Activated naive CD8-positive, alpha-beta T cell treated with anti-CD3 and anti-CD28 coated beads for 36 hours (primary cell): ENCODE data around the gene TSN. TPM values are rescaled to one million over a fixed set of nuclear protein-coding genes. Genes with fewer than 3 reads are reported as not detected.
"Not testable (repeated sequence)": the region's sequence is repeated elsewhere in the genome, so short reads cannot be mapped to it uniquely, and the experiment has no call there.

ENCODE experiments used
- DNase-seq: peaks from one replicate; pipeline ENCODE4 v3.0.0; 2021
- H3K27ac Mint-ChIP-seq: one replicate; pipeline ENCODE4 v1.8.0; 2022; ENCODE audit warnings: mild to moderate bottlenecking, moderate library complexity, mixed read lengths
- H3K27me3 Mint-ChIP-seq: one replicate; pipeline ENCODE4 v1.8.0; 2022; ENCODE audit warnings: mild to moderate bottlenecking, mixed read lengths
- H3K36me3 Mint-ChIP-seq: one replicate; pipeline ENCODE4 v1.8.0; 2021; ENCODE audit warnings: mild to moderate bottlenecking, mixed read lengths
- H3K4me1 Mint-ChIP-seq: one replicate; pipeline ENCODE4 v1.8.0; 2021; ENCODE audit warnings: mixed read lengths
- H3K4me3 Mint-ChIP-seq: one replicate; pipeline ENCODE4 v1.8.0; 2022; ENCODE audit warnings: mild to moderate bottlenecking, moderate library complexity, mixed read lengths
- H3K9me3 Mint-ChIP-seq: one replicate; pipeline ENCODE4 v1.8.0; 2022; ENCODE audit warnings: mixed read lengths
- total RNA-seq, 2 experiments: library from RNA; stranded (reverse); gene quantifications; one replicate each; pipeline ENCODE4 v1.2.3, GENCODE V29; 2021

The TSN gene
- 10 to 100 TPM; 94.8 to 99.5 TPM for total RNA-seq

DNA sequence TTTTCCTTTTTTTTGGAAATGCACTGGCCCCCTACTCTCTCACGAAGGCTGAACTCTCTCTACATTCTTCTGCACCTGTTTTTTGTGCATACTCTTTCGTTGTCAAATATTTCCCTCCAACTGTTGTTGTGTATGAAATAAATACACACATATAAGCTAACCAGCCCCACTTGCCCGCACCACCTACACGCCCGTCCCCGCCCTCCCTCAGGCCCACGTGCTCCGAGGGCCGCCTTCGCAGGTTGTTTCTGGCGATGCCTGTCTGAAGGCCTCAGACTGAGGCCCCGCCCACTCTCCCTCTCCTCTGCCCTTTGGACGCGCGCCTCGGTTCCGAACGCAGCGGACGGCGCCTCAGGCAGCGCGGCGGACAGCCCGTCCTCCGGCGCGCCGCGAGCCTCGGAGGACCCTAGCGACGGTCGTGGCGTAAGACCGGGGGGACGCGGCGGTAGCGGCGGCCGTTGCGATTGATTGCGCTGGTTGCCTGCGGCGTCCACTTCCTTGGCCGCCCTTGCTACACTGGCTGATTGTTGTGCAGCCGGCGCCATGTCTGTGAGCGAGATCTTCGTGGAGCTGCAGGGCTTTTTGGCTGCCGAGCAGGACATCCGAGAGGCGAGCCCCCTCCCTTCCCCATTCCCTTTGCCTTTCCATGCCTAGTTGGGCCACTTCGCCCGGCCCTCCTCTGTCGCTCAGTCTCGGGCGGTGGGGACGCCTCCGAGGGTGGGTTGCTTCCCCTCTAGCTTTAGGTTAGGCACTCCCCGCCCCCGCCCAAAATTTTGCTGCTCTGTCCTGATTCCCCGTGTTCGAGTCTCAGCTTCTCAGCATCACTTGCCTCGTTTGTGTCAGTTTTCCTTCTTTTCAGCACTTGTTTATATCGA is at the start of gene TSN:
TSN (plus strand) TSS at position 415 of the 875 bp plus-strand sequence; CDS start at position 544, 129 bp downstream.
- Mint-ChIP-seq H3K9me3 (no peaks in the 10 kb centered on the region), H3K36me3 (peaks cover 19% of the 10 kb centered on the region), H3K27ac (peak within 1 kb of the TSS; percentile 92), H3K4me3 (peak within 1 kb of the TSS; percentile 90), H3K27me3 (no peaks in the 10 kb centered on the region), H3K4me1 (peaks cover 22% of the 10 kb centered on the region)
- peak; percentile 99 for DNase-seq

DNA sequence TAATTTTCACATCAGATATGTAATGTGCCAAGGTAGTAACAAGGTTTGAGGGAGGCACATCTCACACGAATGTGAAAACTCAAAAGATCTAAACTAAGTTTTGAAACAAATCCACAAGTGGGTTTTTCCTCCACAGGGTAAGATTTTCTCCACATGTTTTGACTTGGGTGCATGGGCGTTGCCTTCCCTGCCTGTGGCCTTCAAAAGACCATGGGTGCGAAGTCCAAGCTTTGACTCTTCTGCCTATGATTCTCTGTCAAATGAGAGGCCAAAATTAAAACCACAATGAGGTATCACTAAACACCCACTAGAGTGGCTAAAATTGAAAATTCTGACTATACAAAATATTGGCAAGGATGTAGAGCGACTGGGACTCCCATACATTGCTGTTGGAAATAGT is 49.5 kb upstream of the TSN start:
- peaks cover 7% of the 10 kb centered on the region for H3K4me1 Mint-ChIP-seq
- no peaks in the 10 kb centered on the region for H3K9me3 Mint-ChIP-seq
- H3K4me3 Mint-ChIP-seq, result no peak overlapping the region
- H3K36me3 Mint-ChIP-seq, result no peaks in the 10 kb centered on the region
- no peaks in the 10 kb centered on the region for H3K27me3 Mint-ChIP-seq
- no peak for DNase-seq
- no peak overlapping the region for H3K27ac Mint-ChIP-seq

DNA sequence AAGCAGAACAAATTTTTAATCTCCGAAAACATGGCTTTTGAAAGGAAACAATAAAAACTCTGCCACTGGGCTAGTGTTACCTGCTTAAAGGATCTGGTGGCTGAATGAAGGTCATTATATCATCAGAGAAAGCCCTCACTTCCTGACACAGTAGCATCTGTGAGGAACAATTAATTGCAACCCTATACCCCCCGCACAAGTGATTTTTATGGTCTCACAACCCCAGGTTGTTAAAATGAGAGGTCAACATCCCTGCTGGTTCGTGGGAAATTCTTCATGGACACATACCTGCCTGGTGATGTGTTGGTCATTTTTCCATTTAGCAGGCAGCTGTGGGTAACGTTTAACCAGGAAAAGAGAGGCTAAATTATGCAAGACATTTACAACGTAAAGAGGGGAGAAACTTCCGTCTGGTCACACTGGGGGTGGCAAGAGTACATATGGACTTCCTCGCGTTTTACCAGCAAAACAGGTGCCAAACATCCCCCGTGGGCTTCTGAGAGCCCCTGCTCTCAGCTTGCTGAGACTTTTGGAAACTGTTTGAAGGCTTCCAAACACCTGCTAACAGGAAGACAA is 48.0 kb upstream of the TSN start:
- Mint-ChIP-seq H3K4me1 (no peaks in the 10 kb centered on the region), H3K36me3 (no peaks in the 10 kb centered on the region), H3K27ac (no peak overlapping the region), H3K27me3 (no peaks in the 10 kb centered on the region), H3K9me3 (no peaks in the 10 kb centered on the region), H3K4me3 (no peak overlapping the region)
- DNase-seq, result no peak

DNA sequence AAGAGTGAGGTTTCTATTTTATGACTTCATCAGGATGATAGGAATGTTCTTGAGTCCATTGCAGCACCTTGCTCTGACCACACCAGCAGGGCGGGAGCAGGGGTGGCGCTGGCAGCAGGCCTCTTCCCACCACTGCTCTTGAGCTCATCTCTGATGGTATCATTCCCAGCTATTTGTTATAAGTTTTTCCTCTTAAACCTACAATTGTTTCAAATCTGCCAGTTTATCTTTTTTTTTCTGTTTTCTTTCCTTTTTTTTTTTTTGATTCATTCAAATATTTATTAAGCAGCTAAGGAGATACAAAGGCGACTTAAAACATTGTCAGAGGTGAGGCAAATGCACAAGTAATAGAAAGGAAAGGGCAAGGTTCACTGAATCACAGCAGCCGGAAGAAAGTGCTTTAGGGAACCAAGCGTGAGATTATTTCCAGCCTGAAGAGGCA is 47.5 kb upstream of the TSN start:
- Mint-ChIP-seq H3K27ac (no peak overlapping the region), H3K4me3 (no peak overlapping the region), H3K36me3 (no peaks in the 10 kb centered on the region), H3K27me3 (no peaks in the 10 kb centered on the region), H3K4me1 (no peaks in the 10 kb centered on the region), H3K9me3 (no peaks in the 10 kb centered on the region)
- DNase-seq, result no peak

DNA sequence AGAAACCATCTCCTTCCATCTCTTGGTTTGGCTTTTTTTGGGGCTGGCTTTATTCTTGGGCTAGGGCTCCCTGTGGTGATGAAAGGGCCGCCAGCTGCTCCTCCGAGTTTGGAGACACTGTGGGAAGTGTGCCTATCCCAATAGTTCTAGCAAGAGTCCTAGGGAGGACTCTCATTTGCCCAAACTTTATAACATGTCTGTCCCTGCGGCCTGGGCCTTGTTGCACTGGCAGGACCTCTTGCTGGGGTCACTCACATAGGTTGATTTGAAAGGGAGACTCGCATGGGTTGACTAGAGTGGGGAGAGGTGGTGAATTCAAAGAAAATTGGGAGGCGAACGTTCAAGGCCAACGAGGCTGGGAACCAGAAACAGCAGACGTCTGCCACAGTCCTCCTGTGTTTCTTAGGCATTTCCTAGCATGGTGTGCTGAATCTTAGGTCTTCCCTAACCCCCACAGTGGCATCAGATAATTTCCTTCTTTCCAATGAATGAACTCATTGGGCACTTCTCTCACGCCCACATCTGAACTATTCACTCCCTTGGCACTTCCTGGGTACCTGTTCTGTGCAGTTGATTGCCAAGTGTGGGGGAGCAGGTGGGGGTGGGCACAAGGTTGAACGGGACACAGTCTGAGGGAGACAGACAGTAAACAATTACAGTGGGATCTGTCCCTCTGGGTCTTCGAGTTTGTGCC is 45.5 kb upstream of the TSN start:
- Mint-ChIP-seq H3K27me3 (no peaks in the 10 kb centered on the region), H3K4me1 (no peaks in the 10 kb centered on the region), H3K36me3 (no peaks in the 10 kb centered on the region), H3K9me3 (no peaks in the 10 kb centered on the region), H3K4me3 (no peak overlapping the region), H3K27ac (no peak overlapping the region)
- DNase-seq, result no peak

DNA sequence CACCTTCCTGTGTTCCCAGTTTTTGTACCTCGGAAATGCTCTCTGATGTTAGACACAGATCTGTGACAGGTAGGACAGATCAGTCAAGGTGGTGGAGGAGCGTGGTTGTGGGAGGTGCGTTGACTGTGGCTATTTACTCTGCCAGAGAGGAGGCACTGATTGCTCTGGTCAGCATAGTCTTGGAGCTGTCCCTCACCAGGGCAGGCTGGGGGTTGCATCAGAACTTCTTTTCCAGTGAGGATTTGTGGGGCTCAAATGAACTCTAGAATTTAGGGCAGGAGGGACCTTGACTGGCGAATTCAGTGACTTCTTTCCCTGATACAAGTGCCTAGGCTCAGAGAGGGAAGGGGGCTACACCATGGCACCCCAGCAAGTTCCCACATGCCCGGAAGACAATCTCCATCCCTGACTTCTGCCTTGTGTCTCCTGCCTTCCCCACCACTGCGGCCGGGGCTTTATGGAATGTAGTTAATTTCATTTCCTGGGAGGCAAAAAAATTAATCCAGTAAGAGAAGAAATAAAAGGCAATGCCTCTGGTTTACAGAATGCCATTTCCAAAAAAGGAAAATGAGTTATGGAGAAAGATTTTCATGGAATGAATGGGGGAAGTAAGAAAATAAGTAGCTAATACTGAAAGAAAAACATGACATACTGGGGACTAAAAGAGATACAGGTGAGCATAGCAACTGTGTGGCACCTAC is 44.8 kb upstream of the TSN start:
- Mint-ChIP-seq H3K4me3 (no peak overlapping the region), H3K4me1 (no peaks in the 10 kb centered on the region), H3K36me3 (no peaks in the 10 kb centered on the region), H3K27ac (no peak overlapping the region), H3K9me3 (no peaks in the 10 kb centered on the region), H3K27me3 (no peaks in the 10 kb centered on the region)
- DNase-seq, result no peak

DNA sequence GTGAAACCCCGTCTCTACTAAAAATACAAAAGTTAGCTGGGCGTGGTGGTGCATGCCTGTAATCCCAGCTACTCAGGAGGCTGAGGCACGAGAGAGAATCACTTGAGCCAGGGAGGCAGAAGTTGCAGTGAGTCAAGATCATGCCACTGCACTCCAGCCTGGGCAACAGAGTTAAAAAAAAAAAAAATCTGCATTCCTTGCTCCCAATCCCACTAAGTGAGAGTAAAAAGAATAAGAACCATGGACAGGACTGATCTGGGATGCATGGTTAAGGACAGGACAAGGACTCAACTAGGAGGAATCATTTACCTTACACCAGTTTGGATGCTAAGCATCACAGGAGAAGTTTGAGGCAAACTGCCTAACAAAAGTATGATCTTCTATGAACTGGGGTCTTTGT is 44.0 kb upstream of the TSN start:
- not testable (repeated sequence) for DNase-seq, H3K36me3 Mint-ChIP-seq

DNA sequence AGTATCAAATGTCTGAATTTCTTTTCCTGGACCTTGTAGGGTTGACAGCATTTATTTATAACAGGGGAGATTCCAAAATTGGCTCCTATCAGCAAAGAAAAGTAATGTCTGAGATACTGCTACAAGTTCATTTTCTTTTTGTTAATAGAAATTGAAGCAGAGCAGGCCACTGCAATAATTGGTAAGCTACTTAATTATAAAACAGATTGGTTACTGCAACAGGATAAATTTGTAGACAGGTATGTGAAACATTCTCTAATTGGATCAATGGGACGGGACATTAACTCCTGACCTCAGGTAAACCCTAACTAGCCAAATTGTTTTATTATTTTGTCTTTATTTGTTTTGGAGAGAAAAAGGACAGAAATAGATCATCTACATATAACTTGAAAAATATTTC is 39.3 kb upstream of the TSN start:
- no peak overlapping the region for H3K4me3 Mint-ChIP-seq
- H3K4me1 Mint-ChIP-seq, result peaks cover 3% of the 10 kb centered on the region
- H3K36me3 Mint-ChIP-seq, result no peaks in the 10 kb centered on the region
- no peaks in the 10 kb centered on the region for H3K9me3 Mint-ChIP-seq
- no peaks in the 10 kb centered on the region for H3K27me3 Mint-ChIP-seq
- no peak for DNase-seq
- no peak overlapping the region for H3K27ac Mint-ChIP-seq

More for the DNA sequence above, 44.0 kb upstream of the TSN start:
- H3K27ac Mint-ChIP-seq, H3K9me3 Mint-ChIP-seq, H3K4me1 Mint-ChIP-seq, H3K4me3 Mint-ChIP-seq, H3K27me3 Mint-ChIP-seq: not testable (repeated sequence)

DNA sequence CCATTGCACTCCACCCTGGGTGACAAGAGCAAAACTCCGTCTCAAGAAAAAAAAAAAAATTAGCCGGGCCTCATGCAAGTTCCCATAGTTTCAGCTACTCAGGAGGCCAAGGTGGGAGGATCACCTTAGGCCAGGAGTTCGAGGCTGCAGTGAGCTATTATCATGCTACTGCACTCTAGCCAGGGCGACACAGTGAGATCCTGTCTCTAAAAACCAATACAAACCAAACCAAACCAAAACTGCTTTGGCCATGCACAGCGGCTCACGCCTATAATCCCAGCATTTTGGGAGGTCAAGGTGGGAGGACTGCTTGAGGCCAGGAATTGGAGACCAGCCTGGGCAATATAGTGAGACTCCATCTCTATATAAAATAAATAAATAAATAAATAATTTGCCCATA is 37.9 kb upstream of the TSN start:
- Mint-ChIP-seq H3K4me3 (no peak overlapping the region), H3K27ac (no peak overlapping the region), H3K9me3 (no peaks in the 10 kb centered on the region), H3K27me3 (no peaks in the 10 kb centered on the region), H3K36me3 (no peaks in the 10 kb centered on the region), H3K4me1 (peaks cover 11% of the 10 kb centered on the region)
- DNase-seq, result no peak

DNA sequence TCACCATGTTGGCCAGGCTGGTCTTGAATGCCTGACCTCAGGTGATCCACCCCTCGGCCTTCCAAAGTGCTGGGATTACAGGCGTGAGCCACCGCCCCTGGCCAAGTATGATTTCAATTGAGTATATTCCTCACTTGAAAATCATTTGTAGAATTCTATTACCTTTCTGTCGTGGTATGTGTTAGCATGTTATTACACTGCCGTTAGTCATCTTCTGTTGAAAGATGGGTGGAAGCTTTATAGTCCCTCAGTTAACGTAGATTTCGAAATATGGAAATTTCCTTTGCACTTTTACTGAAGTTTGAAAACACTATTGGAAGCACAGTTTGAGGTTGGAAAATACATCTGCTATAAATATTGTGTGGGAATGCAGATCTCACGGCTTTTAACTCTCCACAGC is 33.5 kb upstream of the TSN start:
- Mint-ChIP-seq H3K9me3 (no peaks in the 10 kb centered on the region), H3K27ac (peak overlapping the region; percentile 34), H3K36me3 (peaks cover 3% of the 10 kb centered on the region), H3K4me3 (no peak overlapping the region), H3K4me1 (peaks cover 19% of the 10 kb centered on the region), H3K27me3 (no peaks in the 10 kb centered on the region)
- DNase-seq, result no peak

DNA sequence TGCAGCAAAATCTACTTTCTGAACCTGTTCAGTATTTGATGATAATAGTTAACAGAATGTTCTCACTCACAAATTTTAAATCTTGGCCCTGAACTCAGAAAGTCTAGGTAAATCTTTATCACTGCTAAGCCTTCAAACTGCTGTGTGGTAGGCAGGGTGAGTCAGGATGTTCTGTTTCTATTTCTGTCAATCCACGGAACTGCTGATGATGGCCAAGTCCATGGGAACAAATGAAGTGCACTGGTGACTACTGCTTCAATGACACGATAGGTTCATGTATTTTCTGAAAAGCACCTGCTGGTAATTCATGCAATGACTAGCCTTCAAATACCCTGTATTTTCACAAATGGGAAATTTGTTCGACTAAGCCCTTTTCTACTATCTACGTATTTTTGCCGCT is 33.0 kb upstream of the TSN start:
- Mint-ChIP-seq H3K9me3 (no peaks in the 10 kb centered on the region), H3K4me3 (no peak overlapping the region), H3K36me3 (peaks cover 6% of the 10 kb centered on the region), H3K4me1 (peaks cover 19% of the 10 kb centered on the region), H3K27ac (peak overlapping the region; percentile 34), H3K27me3 (no peaks in the 10 kb centered on the region)
- no peak for DNase-seq

DNA sequence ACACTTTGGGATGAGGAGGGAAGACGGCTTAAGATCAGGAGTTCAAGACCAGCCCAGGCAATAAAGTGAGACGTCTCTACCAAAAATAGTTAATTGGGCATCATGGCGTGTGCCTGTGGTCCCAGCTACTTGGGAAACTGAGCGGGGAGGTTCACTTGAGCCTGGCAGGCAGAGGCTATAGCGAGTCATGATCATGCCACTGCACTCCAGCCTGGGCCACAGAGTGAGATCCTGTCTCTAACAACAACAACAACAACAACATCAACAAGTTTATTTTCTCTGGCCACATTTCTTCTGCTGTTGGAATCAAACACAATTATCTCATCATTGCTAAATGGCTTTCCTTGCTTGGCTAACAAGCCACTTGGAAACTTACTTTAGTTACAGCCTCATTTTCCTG is 32.1 kb upstream of the TSN start:
- DNase-seq, result no peak
- no peaks in the 10 kb centered on the region for H3K9me3 Mint-ChIP-seq
- H3K27me3 Mint-ChIP-seq, result no peaks in the 10 kb centered on the region
- H3K4me1 Mint-ChIP-seq, result peaks cover 24% of the 10 kb centered on the region
- peaks cover 12% of the 10 kb centered on the region for H3K36me3 Mint-ChIP-seq
- H3K27ac Mint-ChIP-seq, result no peak overlapping the region
- H3K4me3 Mint-ChIP-seq, result no peak overlapping the region

DNA sequence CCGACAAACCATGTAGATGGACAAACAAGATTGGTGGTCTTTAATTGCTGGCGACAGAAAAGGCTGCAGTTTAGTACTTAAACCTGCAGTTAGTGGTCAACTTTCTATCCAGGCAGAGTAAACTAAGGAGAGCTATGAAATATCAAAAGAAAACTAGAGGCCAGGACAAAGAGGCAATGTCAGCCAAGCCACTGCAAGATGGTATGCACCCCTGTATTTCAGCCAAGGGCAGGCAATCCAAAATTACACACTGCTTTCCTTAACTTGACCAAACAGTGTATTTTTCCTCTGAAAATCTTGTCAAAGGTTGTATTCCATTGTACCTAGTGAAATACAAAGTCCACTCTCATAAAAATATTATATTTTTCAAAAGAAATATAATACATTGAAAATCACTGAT is 28.1 kb upstream of the TSN start:
- H3K27me3 Mint-ChIP-seq, result no peaks in the 10 kb centered on the region
- DNase-seq, result no peak
- H3K4me1 Mint-ChIP-seq, result peaks cover 31% of the 10 kb centered on the region
- peak overlapping the region; percentile 77 for H3K27ac Mint-ChIP-seq
- peaks cover 3% of the 10 kb centered on the region for H3K9me3 Mint-ChIP-seq
- H3K4me3 Mint-ChIP-seq, result no peak overlapping the region
- H3K36me3 Mint-ChIP-seq, result peaks cover 50% of the 10 kb centered on the region

DNA sequence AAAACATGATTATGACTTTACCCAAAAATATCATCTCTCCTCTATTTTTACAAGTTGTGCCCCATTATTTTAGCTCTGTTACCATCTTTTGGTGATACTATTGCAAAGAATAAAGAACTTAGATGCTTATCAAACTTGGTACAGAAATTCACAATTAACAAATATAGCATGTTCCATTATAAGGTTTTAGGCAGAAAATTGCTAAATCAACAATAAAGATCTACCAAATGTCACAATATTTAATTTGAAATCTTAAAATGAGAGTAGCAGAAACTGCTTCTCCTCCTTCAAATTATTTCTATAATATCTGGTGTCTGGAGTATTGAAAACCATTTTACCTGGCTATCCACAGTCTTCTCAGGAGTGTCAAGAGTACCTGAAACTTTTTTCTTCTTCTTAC is 27.5 kb upstream of the TSN start:
- DNase-seq, result no peak
- Mint-ChIP-seq H3K27ac (peak overlapping the region; percentile 82), H3K36me3 (peaks cover 52% of the 10 kb centered on the region), H3K9me3 (peaks cover 3% of the 10 kb centered on the region), H3K4me1 (peaks cover 27% of the 10 kb centered on the region), H3K4me3 (no peak overlapping the region), H3K27me3 (no peaks in the 10 kb centered on the region)

DNA sequence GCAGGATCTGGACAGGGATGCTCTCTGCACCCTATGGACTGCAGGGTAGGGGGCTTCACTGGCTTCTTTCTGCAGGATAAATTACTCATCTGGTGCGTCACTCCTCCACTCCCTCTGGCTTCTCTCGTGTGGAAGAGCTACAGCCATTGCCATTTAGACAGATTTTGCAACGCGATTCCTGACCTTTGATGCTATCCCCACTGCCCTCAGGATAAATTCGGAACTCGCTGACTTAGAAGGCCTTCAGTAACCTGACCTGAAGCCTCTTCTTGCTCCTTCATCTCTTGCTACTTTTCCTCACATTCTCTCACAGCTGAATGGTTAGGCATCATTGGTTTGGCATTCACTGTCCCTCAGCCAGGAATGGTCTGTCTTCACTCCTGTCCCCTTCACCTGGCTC is 24.1 kb upstream of the TSN start:
- Mint-ChIP-seq H3K4me1 (peaks cover 36% of the 10 kb centered on the region), H3K27ac (peak overlapping the region; percentile 35), H3K27me3 (no peaks in the 10 kb centered on the region), H3K9me3 (peaks cover 3% of the 10 kb centered on the region), H3K36me3 (peaks cover 71% of the 10 kb centered on the region), H3K4me3 (no peak overlapping the region)
- DNase-seq, result no peak
